Astrocyte (in vitro differentiated cells and primary cell): Measurements from ENCODE around the gene FOXO6.

Experiments
- CTCF ChIP-seq: IDR thresholded peaks from 2 replicates; pipeline ENCODE4 v1.5.1; 2011; ENCODE audit warnings: low read depth, mild to moderate bottlenecking, inconsistent platforms, low read length, moderate library complexity; ENCODE audit not compliant: insufficient read depth
- EZH2 ChIP-seq: IDR thresholded peaks from 2 replicates; pipeline ENCODE4 v1.6.1; 2012; ENCODE audit warnings: mild to moderate bottlenecking, low read length, inconsistent platforms; ENCODE audit not compliant: insufficient read depth

GRCh38 chr1:41379738-41380130 is 18.5 kb downstream of the FOXO6 start:
- TF ChIP-seq CTCF, result no peak
- TF ChIP-seq EZH2, result no peak
